Thyroid gland (tissue), 4 donors: ENCODE measurements around the gene PDLIM3. TPM values are rescaled to one million over a fixed set of nuclear protein-coding genes. Genes with fewer than 3 reads are reported as not detected.
"Not testable (repeated sequence)": the region's sequence is repeated elsewhere in the genome, so short reads cannot be mapped to it uniquely, and the experiment has no call there.

Source experiments
- DNase-seq, 2 donors: peaks; one replicate each; pipeline ENCODE4 v3.0.0-alpha.2; 2019
- H3K27ac ChIP-seq, 3 donors: fragments of 200-600 bp; sonication (generic); 1 replicate in 2 of 3; 2 replicates in 1 of 3; pipeline ENCODE4 v1.5.1; 2016 to 2019; ENCODE audit warnings: mild to moderate bottlenecking in 1 of 3, moderate library complexity in 1 of 3
- H3K27me3 ChIP-seq: fragments of 200-600 bp; sonication (generic); one replicate; pipeline ENCODE4 v1.5.1; 2019
- H3K36me3 ChIP-seq, 2 donors: fragments of 200-600 bp; sonication (generic); one replicate each; pipeline ENCODE4 v1.5.1; 2016 to 2019
- H3K4me1 ChIP-seq, 2 donors: fragments of 200-600 bp; sonication (generic); one replicate each; pipeline ENCODE4 v1.5.1; 2017 to 2019
- H3K4me3 ChIP-seq, 3 donors: fragments of 200-600 bp; sonication (generic); replicated peaks in 1 of 3; 1 replicate in 2 of 3; 2 replicates in 1 of 3; pipeline ENCODE4 v1.5.1; 2016; ENCODE audit warnings: mild to moderate bottlenecking in 1 of 3
- H3K9me3 ChIP-seq: fragments of 200-600 bp; sonication (generic); one replicate; pipeline ENCODE4 v1.5.1; 2017
- CTCF ChIP-seq, 6 experiments: fragments of 200-600 bp in 3 of 6; fragments of 450-650 bp in 3 of 6; sonication (generic) in 3 of 6; IDR thresholded peaks; one replicate each; pipeline ENCODE4 v1.5.1; 2016 to 2019; ENCODE audit warnings: antibody characterized with exemption in 6 of 6, mild to moderate bottlenecking in 2 of 6, inconsistent platforms in 1 of 6, moderate library complexity in 1 of 6
- POLR2A ChIP-seq, 2 donors: fragments of 450-650 bp; IDR thresholded peaks; one replicate each; pipeline ENCODE4 v1.6.1; 2017; ENCODE audit warnings: antibody characterized with exemption in 2 of 2, mild to moderate bottlenecking in 2 of 2, moderate library complexity in 1 of 2
- WGBS, 2 donors: methylation state at CpG; one replicate each; pipeline ENCODE4 v1.1.5; 2017; 5-methylcytosine and 5-hydroxymethylcytosine counted together
- intact Hi-C: fragments of 100-400 bp; cut with DNase I; formaldehyde crosslinking; loops from one replicate; pipeline ENCODE4 v1.15.1; 2023
- total RNA-seq, 4 donors: library from RNA; depleted of rRNA; stranded (reverse); fragments of >200 nt; gene quantifications; one replicate each; pipeline ENCODE4 v1.2.3, GENCODE V29; 2016

PDLIM3 gene
- total RNA-seq, 4 donors from 2014 or later = 124 to 411 (median 252) TPM

- 91 to 93% methylated on average over 7 of the region's 7 CpGs for WGBS, 2 donors
- no peak for TF ChIP-seq POLR2A (IDR thresholded peaks at IDR 0.05)
- no peak for TF ChIP-seq CTCF (IDR thresholded peaks at IDR 0.05)
- Histone ChIP-seq H3K9me3 (no peaks in the 10 kb centered on the region), H3K27ac (no peak overlapping the region), H3K27me3 (no peaks in the 10 kb centered on the region), H3K4me1 (peaks cover 0 to 7% of the 10 kb centered on the region in 2 donors), H3K4me3 (no peak overlapping the region), H3K36me3 (no peaks in the 10 kb centered on the region)
- no peak for DNase-seq
- intact Hi-C loops = no loop called here
Observed at GRCh38 chr4:185532293-185532692, 3.0 kb downstream of the PDLIM3 start.

- H3K27me3 ChIP-seq, H3K27ac ChIP-seq, H3K4me1 ChIP-seq, DNase-seq, intact Hi-C loops, H3K4me3 ChIP-seq, H3K36me3 ChIP-seq, H3K9me3 ChIP-seq: not testable (repeated sequence)
- WGBS, 2 donors = 93 to 94% methylated on average over 11 of the region's 11 CpGs
Observed at GRCh38 chr4:185531654-185532053, 3.7 kb downstream of the PDLIM3 start.

GRCh38 chr4:185529413-185529812, 5.9 kb downstream of the PDLIM3 start:
- no peak for DNase-seq
- no peak overlapping the region for H3K4me3 ChIP-seq
- H3K4me1 ChIP-seq = peaks cover 10 to 11% of the 10 kb centered on the region in 2 donors
- no peak overlapping the region for H3K27ac ChIP-seq
- no peak for TF ChIP-seq POLR2A (IDR thresholded peaks at IDR 0.05)
- no peak for TF ChIP-seq CTCF (IDR thresholded peaks at IDR 0.05)
- intact Hi-C loops = no loop called here
- no peaks in the 10 kb centered on the region for H3K36me3 ChIP-seq
- H3K9me3 ChIP-seq = no peaks in the 10 kb centered on the region
- 85 to 86% methylated on average over 8 of the region's 8 CpGs for WGBS, 2 donors
- H3K27me3 ChIP-seq = no peaks in the 10 kb centered on the region

GRCh38 chr4:185524888-185525863, 10.1 kb downstream of the PDLIM3 start:
- TF ChIP-seq POLR2A (IDR thresholded peaks at IDR 0.05) (no peak), CTCF (IDR thresholded peaks at IDR 0.05) (no peak)
- intact Hi-C loops = no loop called here
- Histone ChIP-seq H3K4me3 (no peak overlapping the region), H3K9me3 (no peaks in the 10 kb centered on the region), H3K27ac (peak overlapping the region; percentile 10 to 82 (median 38)), H3K36me3 (no peaks in the 10 kb centered on the region), H3K4me1 (peaks cover 16 to 24% of the 10 kb centered on the region in 2 donors), H3K27me3 (no peaks in the 10 kb centered on the region)
- WGBS, 2 donors = 85 to 89% methylated on average over 5 of the region's 5 CpGs
- DNase-seq = peak in 1 of 2 donors; percentile 25

- Histone ChIP-seq H3K27me3 (no peaks in the 10 kb centered on the region), H3K36me3 (no peaks in the 10 kb centered on the region), H3K9me3 (no peaks in the 10 kb centered on the region), H3K4me1 (peaks cover 26 to 36% of the 10 kb centered on the region in 2 donors), H3K4me3 (no peak overlapping the region), H3K27ac (peak overlapping the region in 2 of 3 donors; percentile 53 to 82)
- intact Hi-C loops = no loop called here
- no peak for DNase-seq
- no peak for TF ChIP-seq CTCF (IDR thresholded peaks at IDR 0.05)
- TF ChIP-seq POLR2A (IDR thresholded peaks at IDR 0.05) = no peak
- 86 to 95% methylated on average over 7 of the region's 7 CpGs for WGBS, 2 donors
Observed at GRCh38 chr4:185523862-185524261, 11.4 kb downstream of the PDLIM3 start.
